ENCODE measurements around the gene EIPR1.

The EIPR1 gene

DNA sequence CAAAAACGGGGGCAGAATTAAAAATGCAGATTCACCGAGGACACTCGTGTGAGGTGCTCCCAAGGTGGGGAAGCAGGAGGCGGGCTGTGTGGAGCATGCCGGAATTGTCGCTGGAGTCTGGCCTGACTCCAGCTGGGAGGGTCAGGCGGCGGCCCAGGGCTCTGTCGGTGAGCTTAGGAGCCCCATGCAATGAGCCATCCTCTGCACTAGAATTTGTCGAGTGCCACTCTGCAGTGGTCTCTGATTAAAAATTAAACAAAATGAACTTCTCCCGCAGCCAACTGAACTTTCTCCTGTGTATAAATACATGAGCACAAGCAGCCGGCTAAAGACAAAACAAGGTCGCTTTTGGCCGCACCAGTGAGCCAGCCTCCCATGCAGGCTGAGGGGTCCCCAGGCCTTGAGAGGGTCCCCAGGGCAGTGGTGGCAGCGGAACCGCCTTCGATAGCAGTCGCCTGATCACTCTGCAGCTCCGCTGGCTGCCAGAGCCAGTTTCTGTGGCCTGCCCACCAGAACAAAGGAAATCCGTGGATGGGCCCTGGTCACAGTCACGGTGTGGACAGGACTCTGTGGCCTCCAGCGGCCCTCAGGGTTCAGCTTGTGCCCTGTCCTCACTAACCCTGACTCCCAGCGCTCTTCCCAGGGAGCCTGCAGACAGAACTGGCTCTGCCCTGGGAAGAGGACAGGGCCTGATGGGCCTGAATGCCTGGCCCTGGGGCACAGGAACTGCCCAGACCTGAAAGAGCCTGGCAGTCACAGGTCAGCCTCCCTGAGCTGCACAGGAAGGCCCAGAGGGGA lies 201.3 kb downstream of the EIPR1 start:
- no peak overlapping the region for H3K4me3 ChIP-seq (ENCODE audit: low read depth, low read length)
- TF ChIP-seq, protein P1, sequence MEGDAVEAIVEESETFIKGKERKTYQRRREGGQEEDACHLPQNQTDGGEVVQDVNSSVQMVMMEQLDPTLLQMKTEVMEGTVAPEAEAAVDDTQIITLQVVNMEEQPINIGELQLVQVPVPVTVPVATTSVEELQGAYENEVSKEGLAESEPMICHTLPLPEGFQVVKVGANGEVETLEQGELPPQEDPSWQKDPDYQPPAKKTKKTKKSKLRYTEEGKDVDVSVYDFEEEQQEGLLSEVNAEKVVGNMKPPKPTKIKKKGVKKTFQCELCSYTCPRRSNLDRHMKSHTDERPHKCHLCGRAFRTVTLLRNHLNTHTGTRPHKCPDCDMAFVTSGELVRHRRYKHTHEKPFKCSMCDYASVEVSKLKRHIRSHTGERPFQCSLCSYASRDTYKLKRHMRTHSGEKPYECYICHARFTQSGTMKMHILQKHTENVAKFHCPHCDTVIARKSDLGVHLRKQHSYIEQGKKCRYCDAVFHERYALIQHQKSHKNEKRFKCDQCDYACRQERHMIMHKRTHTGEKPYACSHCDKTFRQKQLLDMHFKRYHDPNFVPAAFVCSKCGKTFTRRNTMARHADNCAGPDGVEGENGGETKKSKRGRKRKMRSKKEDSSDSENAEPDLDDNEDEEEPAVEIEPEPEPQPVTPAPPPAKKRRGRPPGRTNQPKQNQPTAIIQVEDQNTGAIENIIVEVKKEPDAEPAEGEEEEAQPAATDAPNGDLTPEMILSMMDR (IDR thresholded peaks at IDR 0.05; ENCODE audit: low read depth, low read length) = no peak

DNA sequence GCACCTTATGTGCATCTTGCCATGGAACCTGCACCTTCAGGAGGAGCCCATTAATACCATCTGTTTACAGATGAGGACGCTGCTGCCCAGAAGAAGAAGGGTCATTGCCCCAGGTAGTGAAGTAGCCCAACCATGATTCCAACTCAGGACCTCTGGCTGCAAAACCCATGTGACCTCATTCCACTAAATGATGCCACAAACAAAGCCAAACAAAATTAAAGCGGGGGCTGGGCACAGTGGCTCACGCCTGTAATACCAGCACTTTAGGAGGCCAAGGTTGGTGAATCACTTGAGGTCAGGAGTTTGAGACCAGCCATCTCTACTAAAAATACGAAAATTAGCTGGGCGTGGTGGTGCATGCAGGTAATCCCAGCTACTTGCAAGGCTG lies 202.1 kb downstream of the EIPR1 start:
- H3K4me3 ChIP-seq (ENCODE audit: low read depth, low read length) = no peak overlapping the region
- TF ChIP-seq, protein P1 (IDR thresholded peaks at IDR 0.05; ENCODE audit: low read depth, low read length) = no peak

DNA sequence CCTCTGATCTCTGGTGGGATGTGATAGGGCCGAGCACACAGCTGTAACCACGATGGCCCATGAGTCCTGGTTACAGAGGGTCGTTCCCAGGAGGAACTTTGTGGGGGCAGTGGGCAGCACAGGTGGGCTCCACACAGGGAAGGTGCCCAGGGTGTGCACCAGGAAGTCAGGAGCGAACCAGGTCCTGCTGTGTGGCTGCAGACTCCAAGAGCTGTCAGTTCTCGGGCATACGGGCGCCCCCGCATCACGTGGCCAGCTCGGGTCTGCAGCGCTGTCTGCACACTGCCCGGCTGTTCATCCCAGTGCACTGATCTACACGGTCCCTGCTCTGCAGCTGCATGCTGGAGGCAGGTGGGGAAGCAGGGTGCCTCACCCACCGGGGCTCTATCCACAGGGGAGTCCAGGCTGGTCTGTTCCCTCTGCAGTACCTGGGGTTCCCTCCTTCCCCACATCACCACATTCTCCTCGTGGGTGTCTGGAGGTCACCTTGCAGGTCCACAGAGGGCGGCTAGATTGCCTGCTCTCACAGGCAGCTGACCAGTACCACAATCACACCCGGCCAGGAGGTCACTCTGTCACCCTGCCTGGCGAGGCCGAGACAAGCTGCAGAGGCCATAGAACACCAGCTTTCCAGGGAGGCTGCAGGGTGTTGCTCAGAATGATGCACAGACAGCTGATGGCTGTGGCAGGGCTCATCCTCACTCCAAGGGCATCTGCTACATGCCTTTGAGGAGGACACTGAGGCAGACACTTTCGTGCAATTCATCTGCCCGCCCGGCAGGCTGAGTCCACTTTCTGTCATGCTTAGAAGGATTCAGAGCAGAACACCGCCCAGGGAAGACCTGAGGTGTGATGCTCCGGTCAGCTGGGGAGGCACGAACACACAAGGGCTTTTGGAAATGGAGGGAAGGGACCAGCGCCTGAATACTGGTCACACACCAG lies 202.7 kb downstream of the EIPR1 start:
- no peak overlapping the region for H3K4me3 ChIP-seq (ENCODE audit: low read depth, low read length)
- TF ChIP-seq, protein P1 (IDR thresholded peaks at IDR 0.05; ENCODE audit: low read depth, low read length) = no peak

DNA sequence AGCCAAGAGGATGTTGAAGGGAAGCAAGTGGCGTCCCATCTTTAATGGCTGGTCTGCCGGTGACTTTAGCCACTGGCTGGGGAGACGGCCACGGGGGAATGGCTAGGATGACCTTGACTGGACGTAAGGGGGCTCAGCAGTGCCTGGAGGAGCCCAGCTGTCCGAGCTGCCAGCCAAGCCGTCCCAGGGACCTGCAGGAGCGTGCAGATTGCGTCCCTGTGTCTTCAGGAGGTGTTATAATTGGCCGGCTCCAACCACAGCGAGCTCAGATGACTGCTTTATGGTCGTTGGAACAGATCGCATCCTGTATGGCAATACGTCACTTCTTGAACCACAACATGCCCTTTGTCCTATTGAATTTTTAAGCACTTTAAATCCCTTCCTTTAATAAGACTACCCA lies 204.6 kb downstream of the EIPR1 start:
- TF ChIP-seq, protein P1 (IDR thresholded peaks at IDR 0.05; ENCODE audit: low read depth, low read length) = no peak
- H3K4me3 ChIP-seq (ENCODE audit: low read depth, low read length) = no peak overlapping the region

DNA sequence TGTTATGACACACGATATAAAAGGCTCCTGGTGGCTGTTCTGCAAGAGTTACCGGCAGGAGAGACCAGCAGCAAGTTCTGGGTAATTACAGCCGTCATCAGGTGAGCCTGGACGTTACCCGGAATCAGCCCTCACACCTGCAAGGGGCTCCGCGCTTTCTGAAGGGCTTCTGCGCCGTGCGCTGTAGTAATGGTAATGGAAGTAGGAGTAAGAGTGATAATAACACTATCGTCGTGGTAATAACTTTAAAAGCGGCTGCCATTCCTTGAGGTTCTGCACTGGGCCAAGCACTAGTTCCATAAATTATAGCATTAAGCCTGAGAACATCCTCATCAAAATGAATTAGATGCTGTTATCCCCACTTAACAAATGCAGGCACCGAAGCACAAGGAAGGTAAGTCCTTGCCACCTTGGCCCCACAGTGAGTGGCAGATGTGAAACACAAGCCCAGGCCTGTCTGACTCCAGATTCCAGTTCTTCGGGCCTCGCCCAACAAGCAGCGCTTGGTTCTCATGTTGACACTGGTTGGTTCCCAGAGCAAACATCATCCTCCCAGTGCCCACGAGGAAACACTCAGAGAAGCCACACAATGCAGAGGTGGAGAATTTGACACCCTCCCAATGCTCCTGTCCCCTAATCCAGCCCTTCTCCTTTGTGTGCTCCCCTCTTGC lies 205.2 kb downstream of the EIPR1 start:
- H3K4me3 ChIP-seq (ENCODE audit: low read depth, low read length) = no peak overlapping the region
- TF ChIP-seq, protein P1 (IDR thresholded peaks at IDR 0.05; ENCODE audit: low read depth, low read length) = no peak

DNA sequence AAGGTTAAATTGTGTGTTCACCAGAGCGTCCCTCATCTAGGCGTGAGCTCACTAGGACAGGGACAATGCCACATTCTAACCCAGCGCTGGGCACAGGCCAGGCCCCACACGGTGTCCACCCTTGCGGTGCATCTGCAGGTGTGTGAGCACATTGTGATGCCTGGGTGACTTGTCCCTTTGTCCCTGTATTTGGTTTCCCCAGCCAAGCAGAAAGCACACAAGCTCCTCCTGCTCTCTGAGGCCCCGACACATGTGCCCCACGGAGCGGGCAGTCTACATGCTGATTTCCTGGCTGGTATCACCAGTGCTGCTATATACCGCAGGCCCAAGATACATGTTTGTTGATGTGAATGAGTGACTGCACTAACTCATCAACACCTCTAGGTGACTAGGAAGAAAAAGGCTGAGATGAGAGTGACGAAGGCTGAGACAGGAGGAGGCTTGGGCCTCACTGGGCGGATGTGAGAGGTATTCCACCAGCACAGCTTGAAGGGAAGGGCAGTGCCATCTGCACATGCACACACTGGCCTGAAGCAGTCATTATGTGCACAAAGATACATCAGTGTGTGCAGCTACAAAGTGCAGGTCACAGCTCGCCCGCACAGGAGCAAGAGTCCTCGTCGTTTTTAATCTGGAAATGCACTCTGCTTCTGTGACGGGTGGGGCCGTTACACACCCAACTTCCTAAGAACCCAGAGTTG lies 205.9 kb downstream of the EIPR1 start:
- no peak overlapping the region for H3K4me3 ChIP-seq (ENCODE audit: low read depth, low read length)

More for the DNA sequence above, 205.9 kb downstream of the EIPR1 start:
- TF ChIP-seq, protein P1 (IDR thresholded peaks at IDR 0.05; ENCODE audit: low read depth, low read length) = no peak
